GM12878 (cell line): ENCODE results near the gene CYP1A2. TPM values are rescaled to one million over a fixed set of nuclear protein-coding genes. Genes with fewer than 3 reads are reported as not detected.

Experiments used
- ATF7 ChIP-seq: fragments of 450-650 bp; IDR thresholded peaks from 2 replicates; pipeline ENCODE4 v1.6.1; 2016; ENCODE audit warnings: low read depth, mild to moderate bottlenecking
- BRCA1 ChIP-seq: IDR thresholded peaks from 2 replicates; pipeline ENCODE4 v1.6.1; 2011; ENCODE audit warnings: low read depth, low read length, improper control_type of control experiment
- CUX1 ChIP-seq: IDR thresholded peaks from 2 replicates; pipeline ENCODE4 v1.6.1; 2012; ENCODE audit warnings: improper control_type of control experiment, low read depth, low read length; ENCODE audit not compliant: insufficient replicate concordance
- EP300 ChIP-seq, 2 experiments: fragments of 150-350 bp in 1 of 2; IDR thresholded peaks; 2 replicates each; pipeline ENCODE4 v1.6.1; 2011 to 2012; ENCODE audit warnings: low read depth in 2 of 2, low read length in 2 of 2, borderline replicate concordance in 1 of 2, improper control_type of control experiment in 1 of 2, inconsistent platforms in 1 of 2; ENCODE audit not compliant: control insufficient read depth in 1 of 2
- ESRRA ChIP-seq: IDR thresholded peaks from 2 replicates; pipeline ENCODE4 v1.6.1; 2012; ENCODE audit warnings: mild to moderate bottlenecking, low read length, improper control_type of control experiment
- FOXK2 ChIP-seq: fragments of 450-650 bp; IDR thresholded peaks from 2 replicates; pipeline ENCODE4 v1.6.1; 2017; ENCODE audit warnings: mild to moderate bottlenecking, moderate library complexity
- HCFC1 ChIP-seq: fragments of 150-350 bp; IDR thresholded peaks from 2 replicates; pipeline ENCODE4 v1.6.1; 2014; ENCODE audit warnings: low read length
- JUND ChIP-seq: IDR thresholded peaks from 2 replicates; pipeline ENCODE4 v1.6.1; 2012; ENCODE audit warnings: low read depth, mild to moderate bottlenecking, low read length, improper control_type of control experiment, moderate library complexity
- MEF2A ChIP-seq: IDR thresholded peaks from 2 replicates; pipeline ENCODE4 v1.6.1; 2011; ENCODE audit warnings: low read depth, mild to moderate bottlenecking, low read length, moderate library complexity; ENCODE audit not compliant: insufficient read depth
- MTA3 ChIP-seq: IDR thresholded peaks from 2 replicates; pipeline ENCODE4 v1.6.1; 2012; ENCODE audit warnings: low read length, inconsistent platforms, borderline replicate concordance
- PAX8 ChIP-seq: fragments of 450-650 bp; IDR thresholded peaks from 2 replicates; pipeline ENCODE4 v1.6.1; 2017; ENCODE audit warnings: mild to moderate bottlenecking, moderate library complexity
- RAD51 ChIP-seq: fragments of 450-650 bp; IDR thresholded peaks from 2 replicates; pipeline ENCODE4 v1.6.1; 2016; ENCODE audit warnings: moderate library complexity, mild to moderate bottlenecking, inconsistent platforms
- SMARCA5 ChIP-seq: fragments of 450-650 bp; IDR thresholded peaks from 2 replicates; pipeline ENCODE4 v1.6.1; 2017; ENCODE audit warnings: mild to moderate bottlenecking
- SREBF1 ChIP-seq: IDR thresholded peaks from 2 replicates; pipeline ENCODE4 v1.6.1; 2012; ENCODE audit warnings: mild to moderate bottlenecking, low read length
- SUPT20H ChIP-seq: IDR thresholded peaks from 2 replicates; pipeline ENCODE4 v1.6.1; 2011; ENCODE audit warnings: low read depth, mild to moderate bottlenecking, low read length, moderate library complexity, borderline replicate concordance; ENCODE audit not compliant: control insufficient read depth
- SUZ12 ChIP-seq: fragments of 200-600 bp; sonication (generic); IDR thresholded peaks from one replicate; pipeline ENCODE4 v1.6.1; 2018; ENCODE audit warnings: antibody characterized with exemption, mild to moderate bottlenecking; ENCODE audit not compliant: unreplicated experiment
- USF1 ChIP-seq: IDR thresholded peaks from 2 replicates; pipeline ENCODE4 v1.6.1; 2011; ENCODE audit warnings: borderline replicate concordance, low read depth, mild to moderate bottlenecking, moderate library complexity, mixed read lengths, low read length; ENCODE audit not compliant: insufficient read depth; ENCODE audit errors: extremely low read length
- ZNF592 ChIP-seq: fragments of 450-650 bp; IDR thresholded peaks from 2 replicates; pipeline ENCODE4 v1.6.1; 2017; ENCODE audit warnings: mild to moderate bottlenecking, moderate library complexity
- polyA plus RNA-seq, 11 experiments: library from polyadenylated mRNA; depleted of rRNA in 4 of 11; unstranded in 6 of 11; stranded (reverse) in 5 of 11; fragments of >200 nt; fragmentation: Nextera tagmentation in 4 of 11; fragmentation: Illumina TruSeq in 1 of 11; extraction: Ambion mirVana in 4 of 11; extraction: Trizol in 1 of 11; gene quantifications; 1 replicate in 1 of 11; 2 replicates in 10 of 11; pipeline versions ENCODE4 v1.2.1 to v1.2.3, GENCODE V29; 2011 to 2016; ENCODE audit warnings: inconsistent platforms in 2 of 11, missing spikeins in 2 of 11, low read depth in 1 of 11
- total RNA-seq, 4 experiments: library from RNA; depleted of rRNA in 3 of 4; stranded (reverse); fragments of >200 nt in 3 of 4; fragmentation: Illumina TruSeq in 1 of 4; extraction: Trizol in 1 of 4; gene quantifications; 2 replicates each; pipeline versions ENCODE4 v1.2.1 to v1.2.3, GENCODE V29; 2013 to 2021

CYP1A2 gene
- total and polyA plus RNA-seq, 10 of the 15 experiments (the other 5 are each of a cell fraction or from before 2014, with no cell fraction given): 0.03 to 0.09 (median 0.05) TPM; not detected in 7

- TF ChIP-seq CUX1: peak; percentile 84
- TF ChIP-seq SUZ12: no peak
- no peak for TF ChIP-seq USF1
- TF ChIP-seq RAD51: peak; percentile 21; the same call in 1 of the 2 replicates
- TF ChIP-seq ZNF592: no peak
- no peak for TF ChIP-seq MTA3
- TF ChIP-seq EP300 (IDR thresholded peaks at IDR 0.05; ENCODE audit: borderline replicate concordance in 1 of 2, control insufficient read depth in 1 of 2, low read depth in 2 of 2, low read length in 2 of 2): peak; percentile 83 to 88
- no peak; the same call in 1 of the 2 replicates for TF ChIP-seq HCFC1
- TF ChIP-seq SMARCA5: peak; percentile 93
- no peak for TF ChIP-seq SUPT20H
- peak; percentile 51; the same call in 1 of the 2 replicates for TF ChIP-seq BRCA1
- peak; percentile 73; the same call in 1 of the 2 replicates for TF ChIP-seq MEF2A
- TF ChIP-seq ATF7: peak; percentile 96
- no peak for TF ChIP-seq JUND
- TF ChIP-seq SREBF1: no peak
- TF ChIP-seq FOXK2: no peak
- peak; percentile 79; the same call in 1 of the 2 replicates for TF ChIP-seq ESRRA
- TF ChIP-seq PAX8: no peak
Observed at GRCh38 chr15:74787251-74788041, 38.8 kb downstream of the CYP1A2 start (continued).
